Spinal cord (tissue), 10 donors: ENCODE data around the gene RHBDL3. TPM values are rescaled to one million over a fixed set of nuclear protein-coding genes. Genes with fewer than 3 reads are reported as not detected.
"Not testable (repeated sequence)": the region's sequence is repeated elsewhere in the genome, so short reads cannot be mapped to it uniquely, and the experiment has no call there.

Experiments used
- DNase-seq, 6 donors: peaks; one replicate each; pipeline versions ENCODE4 v3.0.0 to v3.0.0-alpha.2; 2013 to 2015; ENCODE audit warnings: low spot score in 6 of 6, low read depth in 4 of 6
- H3K27ac ChIP-seq: one replicate; pipeline ENCODE4 v1.5.1; 2013; ENCODE audit warnings: low read depth, low read length, control low read depth
- H3K27me3 ChIP-seq: one replicate; pipeline ENCODE4 v1.6.1; 2013; ENCODE audit warnings: low read length; ENCODE audit not compliant: control insufficient read depth, insufficient read depth
- H3K36me3 ChIP-seq: one replicate; pipeline ENCODE4 v1.6.1; 2013; ENCODE audit warnings: low read length; ENCODE audit not compliant: control insufficient read depth, insufficient read depth
- H3K4me1 ChIP-seq: one replicate; pipeline ENCODE4 v1.6.1; 2013; ENCODE audit warnings: low read length; ENCODE audit not compliant: control insufficient read depth, insufficient read depth
- H3K4me3 ChIP-seq: one replicate; pipeline ENCODE4 v1.5.1; 2013; ENCODE audit warnings: low read depth, low read length, control low read depth
- H3K9me3 ChIP-seq: one replicate; pipeline ENCODE4 v1.6.1; 2013; ENCODE audit warnings: low read length; ENCODE audit not compliant: control insufficient read depth, insufficient read depth
- WGBS: methylation state at CpG from one replicate; pipeline ENCODE4 v1.1.5; 2013; ENCODE audit warnings: missing lambda C conversion rate; ENCODE audit not compliant: insufficient coverage; 5-methylcytosine and 5-hydroxymethylcytosine counted together
- polyA plus RNA-seq, 2 donors: library from polyadenylated mRNA; unstranded; fragments of 120-200 nt; gene quantifications; one replicate each; pipeline ENCODE4 v1.2.1, GENCODE V29; 2013; ENCODE audit not compliant: insufficient read length in 2 of 2
- total RNA-seq, 2 donors: library from RNA; depleted of rRNA in 1 of 2; stranded (reverse); fragments of 120-200 nt in 1 of 2; fragments of >200 nt in 1 of 2; gene quantifications; one replicate each; pipeline versions ENCODE4 v1.2.3 to v1.2.4, GENCODE V29; 2013 to 2014
- donor health status: healthy.

The RHBDL3 gene
- total and polyA plus RNA-seq, 4 donors, result 8.9 to 43.7 (median 24.6) TPM

GRCh38 chr17:32345951-32346600, 80.4 kb downstream of the RHBDL3 start:
- Histone ChIP-seq H3K27ac (no peak overlapping the region), H3K36me3 (no peaks in the 10 kb centered on the region), H3K4me3 (no peak overlapping the region), H3K4me1 (peaks cover 19% of the 10 kb centered on the region), H3K9me3 (no peaks in the 10 kb centered on the region), H3K27me3 (no peaks in the 10 kb centered on the region)
- no peak for DNase-seq
- 91% methylated on average over 10 of the region's 11 CpGs for WGBS

- Histone ChIP-seq H3K9me3 (no peaks in the 10 kb centered on the region), H3K4me3 (no peak overlapping the region), H3K27me3 (no peaks in the 10 kb centered on the region), H3K4me1 (peaks cover 20% of the 10 kb centered on the region), H3K36me3 (no peaks in the 10 kb centered on the region), H3K27ac (no peak overlapping the region)
- 100% methylated on average over 1 of the region's 2 CpGs for WGBS
- DNase-seq, result no peak
Observed at GRCh38 chr17:32348483-32348800, 82.8 kb downstream of the RHBDL3 start.

- Histone ChIP-seq H3K9me3 (no peaks in the 10 kb centered on the region), H3K4me1 (peaks cover 25% of the 10 kb centered on the region), H3K36me3 (peaks cover 6% of the 10 kb centered on the region), H3K4me3 (peak overlapping the region; percentile 99), H3K27ac (peak overlapping the region; percentile 99), H3K27me3 (no peaks in the 10 kb centered on the region)
- 13% methylated on average over 13 of the region's 15 CpGs for WGBS
- peak in 1 of 6 donors; percentile 50 for DNase-seq
Observed at GRCh38 chr17:32349503-32349853, 83.8 kb downstream of the RHBDL3 start.

- Histone ChIP-seq H3K9me3 (no peaks in the 10 kb centered on the region), H3K4me1 (peaks cover 30% of the 10 kb centered on the region), H3K27me3 (no peaks in the 10 kb centered on the region), H3K27ac (peak within 1 kb of the TSS; percentile 99), H3K36me3 (peaks cover 11% of the 10 kb centered on the region), H3K4me3 (peak within 1 kb of the TSS; percentile 99)
- peak; percentile 93 to 99 (median 96) for DNase-seq
- WGBS, result 0% methylated on average over 37 of the region's 47 CpGs
Observed at GRCh38 chr17:32349854-32350665, 84.4 kb downstream of the RHBDL3 start, which contains the start of gene ZNF207. Gene ZNF207 (plus strand): TSS chr17:32350157. CDS start chr17:32350286, 129 bp downstream.

- Histone ChIP-seq H3K4me1 (peaks cover 33% of the 10 kb centered on the region), H3K27me3 (no peaks in the 10 kb centered on the region), H3K9me3 (no peaks in the 10 kb centered on the region), H3K4me3 (peak overlapping the region; percentile 99), H3K27ac (peak overlapping the region; percentile 99), H3K36me3 (peaks cover 13% of the 10 kb centered on the region)
- no CpG with 5 or more reads among the region's 20 CpGs for WGBS
- DNase-seq, result peak in 3 of 6 donors; percentile 28 to 68 (median 64)
Observed at GRCh38 chr17:32350666-32351418, 85.2 kb downstream of the RHBDL3 start.

- not testable (repeated sequence) for H3K27ac ChIP-seq
Observed at GRCh38 chr17:32352734-32353133, 87.1 kb downstream of the RHBDL3 start.

GRCh38 chr17:32355649-32356377, 90.2 kb downstream of the RHBDL3 start:
- DNase-seq, result peak in 1 of 6 donors; percentile 43
- H3K4me3 ChIP-seq, result no peak overlapping the region
- H3K27me3 ChIP-seq, result no peaks in the 10 kb centered on the region
- no peak overlapping the region for H3K27ac ChIP-seq
- H3K36me3 ChIP-seq, result peaks cover 45% of the 10 kb centered on the region
- WGBS, result 76% methylated on average over 5 of the region's 6 CpGs
- peaks cover 22% of the 10 kb centered on the region for H3K4me1 ChIP-seq
- H3K9me3 ChIP-seq, result no peaks in the 10 kb centered on the region

More at GRCh38 chr17:32352734-32353133, 87.1 kb downstream of the RHBDL3 start:
- peaks cover 33% of the 10 kb centered on the region for H3K4me1 ChIP-seq
- H3K4me3 ChIP-seq, DNase-seq, H3K9me3 ChIP-seq, H3K27me3 ChIP-seq: not testable (repeated sequence)
- 91% methylated on average over 7 of the region's 9 CpGs for WGBS
- H3K36me3 ChIP-seq, result peaks cover 19% of the 10 kb centered on the region

- DNase-seq, result no peak
- no CpG with 5 or more reads among the region's 3 CpGs for WGBS
- Histone ChIP-seq H3K4me1 (peaks cover 22% of the 10 kb centered on the region), H3K27me3 (no peaks in the 10 kb centered on the region), H3K27ac (no peak overlapping the region), H3K9me3 (no peaks in the 10 kb centered on the region), H3K4me3 (no peak overlapping the region), H3K36me3 (peaks cover 46% of the 10 kb centered on the region)
Observed at GRCh38 chr17:32356378-32356743, 90.7 kb downstream of the RHBDL3 start.

- H3K4me1 ChIP-seq, result peaks cover 21% of the 10 kb centered on the region
- 100% methylated on average over 1 of the region's 5 CpGs for WGBS
- H3K36me3 ChIP-seq, result peaks cover 46% of the 10 kb centered on the region
- no peak for DNase-seq
- H3K27me3 ChIP-seq, result no peaks in the 10 kb centered on the region
- H3K27ac ChIP-seq, result no peak overlapping the region
- H3K9me3 ChIP-seq, result no peaks in the 10 kb centered on the region
- H3K4me3 ChIP-seq, result no peak overlapping the region
Observed at GRCh38 chr17:32356750-32357149, 91.1 kb downstream of the RHBDL3 start.
